Ishikawa (cell line): ENCODE results near the gene POU3F1.

Source experiments
- CEBPB ChIP-seq: IDR thresholded peaks from 2 replicates; pipeline ENCODE4 v1.6.1; 2012
- CREB1 ChIP-seq: IDR thresholded peaks from 2 replicates; pipeline ENCODE4 v1.6.1; 2012; ENCODE audit warnings: low read depth
- EP300 ChIP-seq: IDR thresholded peaks from 2 replicates; pipeline ENCODE4 v1.6.1; 2012; ENCODE audit warnings: borderline replicate concordance
- FOXM1 ChIP-seq: IDR thresholded peaks from 2 replicates; pipeline ENCODE4 v1.6.1; 2012; ENCODE audit warnings: low read depth, borderline replicate concordance
- MAX ChIP-seq: IDR thresholded peaks from 2 replicates; pipeline ENCODE4 v1.6.1; 2012
- RAD21 ChIP-seq: IDR thresholded peaks from 2 replicates; pipeline ENCODE4 v1.6.1; 2012; ENCODE audit warnings: low read depth
- REST ChIP-seq: IDR thresholded peaks from 2 replicates; pipeline ENCODE4 v1.6.1; 2012; ENCODE audit warnings: low read depth, mild to moderate bottlenecking
- TAF1 ChIP-seq: IDR thresholded peaks from 2 replicates; pipeline ENCODE4 v1.6.1; 2012; ENCODE audit warnings: low read depth, mild to moderate bottlenecking
- TCF12 ChIP-seq: IDR thresholded peaks from 2 replicates; pipeline ENCODE4 v1.6.1; 2012; ENCODE audit warnings: low read depth
- TEAD4 ChIP-seq: IDR thresholded peaks from 2 replicates; pipeline ENCODE4 v1.6.1; 2012
- USF1 ChIP-seq: IDR thresholded peaks from 2 replicates; pipeline ENCODE4 v1.6.1; 2012
- YY1 ChIP-seq: IDR thresholded peaks from 2 replicates; pipeline ENCODE4 v1.6.1; 2012; ENCODE audit warnings: low read depth
- ZBTB7A ChIP-seq: IDR thresholded peaks from 2 replicates; pipeline ENCODE4 v1.6.1; 2012; ENCODE audit warnings: low read depth

GRCh38 chr1:38071312-38072256, 25.0 kb upstream of the POU3F1 start:
- no peak for TF ChIP-seq MAX
- TF ChIP-seq FOXM1 = no peak
- TF ChIP-seq RAD21 = peak; percentile 29; the same call in 1 of the 2 replicates
- TF ChIP-seq CEBPB = no peak
- TF ChIP-seq EP300 = no peak
- no peak for TF ChIP-seq TEAD4
- no peak for TF ChIP-seq REST
- TF ChIP-seq TCF12 = no peak
- no peak for TF ChIP-seq TAF1
- no peak for TF ChIP-seq YY1
- TF ChIP-seq USF1 = no peak
- no peak for TF ChIP-seq CREB1
- no peak for TF ChIP-seq ZBTB7A
